ENCODE data around the gene SORL1. TPM values are rescaled to one million over a fixed set of nuclear protein-coding genes. Genes with fewer than 3 reads are reported as not detected.

SORL1 gene
- total RNA-seq, 1 experiment from 2014 or later: 68.3 TPM

- H2BK20ac ChIP-seq (ENCODE audit: low read depth, low read length, poor library complexity, severe bottlenecking): no peak overlapping the region
- H4K8ac ChIP-seq (replicated peaks; ENCODE audit: insufficient read length, low read depth, low read length): no peak overlapping the region
- H3K4me3 Mint-ChIP-seq: no peak overlapping the region
- H3K4me1 ChIP-seq (ENCODE audit: insufficient read depth, low read length): 0 out of 2 replicates have a peak, but pooled peaks cover 4% of the 10 kb centered on the region
- H2AK5ac ChIP-seq (ENCODE audit: insufficient read length, low read length): no peak overlapping the region
- H2BK5ac ChIP-seq (ENCODE audit: insufficient read length, low read length): no peak overlapping the region
- no peak overlapping the region for H3K4me2 ChIP-seq (ENCODE audit: insufficient read depth, insufficient read length, low read length)
- H3T11ph ChIP-seq (ENCODE audit: low read length): no peak overlapping the region
- no peaks in the 10 kb centered on the region for H3K79me2 ChIP-seq (ENCODE audit: insufficient read depth, low read length)
- H4K20me1 ChIP-seq (ENCODE audit: control insufficient read depth, insufficient read depth, insufficient read length): no peaks in the 10 kb centered on the region
- H3K9ac ChIP-seq (ENCODE audit: extremely low read depth, insufficient read length, low read length): no peak overlapping the region
- no peaks in the 10 kb centered on the region for H3K27me3 Mint-ChIP-seq (ENCODE audit: low read depth)
- no peak overlapping the region for H2BK120ac ChIP-seq (ENCODE audit: low read depth, low read length, poor library complexity, severe bottlenecking)
- H3K9me3 Mint-ChIP-seq: peaks cover 9 to 10% of the 10 kb centered on the region in 2 experiments; a peak in 4 of 5 replicates
- H3K23ac ChIP-seq (ENCODE audit: insufficient read length, low read depth, low read length): no peak overlapping the region
- H3K79me1 ChIP-seq (ENCODE audit: insufficient read depth, low read depth, low read length, poor library complexity, severe bottlenecking): no peaks in the 10 kb centered on the region
- TF ChIP-seq CTCF (conservative IDR thresholded peaks at IDR 0.05): no peak
- no peak overlapping the region for H4K91ac ChIP-seq (ENCODE audit: insufficient read length, low read depth, low read length)
- no peak overlapping the region for H3K14ac ChIP-seq (ENCODE audit: insufficient read depth, low read length)
- H3K18ac ChIP-seq (ENCODE audit: insufficient read length, low read depth, low read length): no peak overlapping the region
- no peak overlapping the region for H2AFZ ChIP-seq (ENCODE audit: low read length)
- no peaks in the 10 kb centered on the region for H3K27me3 ChIP-seq (ENCODE audit: insufficient read depth, low read length)
- no peak overlapping the region for H4K5ac ChIP-seq (ENCODE audit: insufficient read length, low read depth, low read length)
- H3K9me3 ChIP-seq (ENCODE audit: control insufficient read depth, low read depth, low read length): no peaks in the 10 kb centered on the region
- no peak overlapping the region for H3K27ac ChIP-seq (ENCODE audit: insufficient read length, low read depth, low read length)
- no peak overlapping the region for H3K56ac ChIP-seq (ENCODE audit: insufficient read length, low read depth, low read length)
- no peak overlapping the region for H3K4ac ChIP-seq (ENCODE audit: low read depth, low read length)
- peaks cover 6 to 11% (median 7%) of the 10 kb centered on the region in 3 experiments for H3K36me3 Mint-ChIP-seq (ENCODE audit: insufficient read depth in 1 of 3, low read depth in 3 of 3)
- DNase-seq: no peak
- no peak overlapping the region for H2BK15ac ChIP-seq (ENCODE audit: low read depth, low read length)
- WGBS (ENCODE audit: extremely low coverage, insufficient read length, low lambda C conversion rate): no CpG with 5 or more reads among the region's 2 CpGs
- H3K4me1 Mint-ChIP-seq: peaks cover 14 to 26% of the 10 kb centered on the region in 2 experiments
- H2BK12ac ChIP-seq (ENCODE audit: insufficient read length, low read depth, low read length): no peak overlapping the region
- no peak overlapping the region; a peak in 2 of 7 replicates for H3K27ac Mint-ChIP-seq
- no peaks in the 10 kb centered on the region for H3K23me2 ChIP-seq (ENCODE audit: insufficient read length, low read depth, low read length, poor library complexity, severe bottlenecking)
These were observed 31.7 kb upstream of the SORL1 start for GRCh38 chr11:121420398-121420797.

All from H9 (cell line).